Measurements from ENCODE around the gene UNC5A.

- TF ChIP-seq CTCF (IDR thresholded peaks at IDR 0.05) = no peak
- no peak for TF ChIP-seq POLR2A (IDR thresholded peaks at IDR 0.05)
- no peak for TF ChIP-seq POLR2AphosphoS5 (IDR thresholded peaks at IDR 0.05; ENCODE audit: insufficient read depth in 1 of 2, low read depth in 1 of 2)
Measured at GRCh38 chr5:176809544-176810080, 747 bp upstream of the UNC5A start.
